Prostate gland (tissue), 2 donors: ENCODE measurements around the gene PCSK6. TPM values are rescaled to one million over a fixed set of nuclear protein-coding genes. Genes with fewer than 3 reads are reported as not detected.

Experiments
- DNase-seq: peaks from one replicate; pipeline ENCODE4 v3.0.0-alpha.2; 2019; ENCODE audit warnings: low spot score
- H3K27ac ChIP-seq, 2 donors: fragments of 200-600 bp; sonication (generic); 2 replicates each; pipeline ENCODE4 v1.5.1; 2017 to 2019
- H3K27me3 ChIP-seq: fragments of 200-600 bp; sonication (generic); replicated peaks from 2 replicates; pipeline ENCODE4 v1.5.1; 2019; ENCODE audit not compliant: insufficient read depth
- H3K36me3 ChIP-seq, 2 donors: fragments of 200-600 bp; sonication (generic); 1 replicate in 1 of 2; 2 replicates in 1 of 2; pipeline versions ENCODE4 v1.5.1 to v1.8.1; 2017 to 2019
- H3K4me1 ChIP-seq: fragments of 200-600 bp; sonication (generic); replicated peaks from 2 replicates; pipeline ENCODE4 v1.5.1; 2019
- H3K4me3 ChIP-seq, 2 donors: fragments of 200-600 bp; sonication (generic); 2 replicates each; pipeline ENCODE4 v1.5.1; 2017 to 2019
- H3K9me3 ChIP-seq: fragments of 200-600 bp; sonication (generic); 2 replicates; pipeline ENCODE4 v1.5.1; 2017
- POLR2A ChIP-seq: fragments of 450-650 bp; IDR thresholded peaks from one replicate; pipeline ENCODE4 v1.6.1; 2016; ENCODE audit warnings: antibody characterized with exemption, mild to moderate bottlenecking
- POLR2AphosphoS5 ChIP-seq: sonication (generic); formaldehyde crosslinking; IDR thresholded peaks from one replicate; pipeline ENCODE4 v1.6.1; 2017; ENCODE audit warnings: antibody characterized with exemption
- WGBS: methylation state at CpG from one replicate; pipeline ENCODE4 v1.1.5; 2018; 5-methylcytosine and 5-hydroxymethylcytosine counted together
- intact Hi-C: fragments of 100-400 bp; cut with DNase I; formaldehyde crosslinking; loops from one replicate; pipeline ENCODE4 v1.14.2; 2022
- total RNA-seq, 2 donors: library from RNA; depleted of rRNA; stranded (reverse); fragments of >200 nt; gene quantifications; one replicate each; pipeline ENCODE4 v1.1.0, GENCODE V29; 2016
- TF ChIP-seq, protein P1 (sequence below), 4 experiments: fragments of 200-600 bp in 2 of 4; fragments of 450-650 bp in 2 of 4; sonication (generic) in 2 of 4; IDR thresholded peaks; 1 replicate in 3 of 4; 2 replicates in 1 of 4; pipeline ENCODE4 v1.5.1; 2016 to 2019; ENCODE audit warnings: antibody characterized with exemption in 4 of 4, mild to moderate bottlenecking in 2 of 4, moderate library complexity in 2 of 4

PCSK6 gene
- total RNA-seq, 2 donors from 2014 or later: 4.4 to 84.1 TPM

- H3K27ac ChIP-seq: no peak overlapping the region
- no peak overlapping the region for H3K4me3 ChIP-seq
- intact Hi-C loops: no loop called here
- H3K27me3 ChIP-seq: peaks cover 1% of the 10 kb centered on the region
- no peak for DNase-seq
- TF ChIP-seq POLR2A (no peak), POLR2AphosphoS5 (no peak)
- TF ChIP-seq, protein P1, sequence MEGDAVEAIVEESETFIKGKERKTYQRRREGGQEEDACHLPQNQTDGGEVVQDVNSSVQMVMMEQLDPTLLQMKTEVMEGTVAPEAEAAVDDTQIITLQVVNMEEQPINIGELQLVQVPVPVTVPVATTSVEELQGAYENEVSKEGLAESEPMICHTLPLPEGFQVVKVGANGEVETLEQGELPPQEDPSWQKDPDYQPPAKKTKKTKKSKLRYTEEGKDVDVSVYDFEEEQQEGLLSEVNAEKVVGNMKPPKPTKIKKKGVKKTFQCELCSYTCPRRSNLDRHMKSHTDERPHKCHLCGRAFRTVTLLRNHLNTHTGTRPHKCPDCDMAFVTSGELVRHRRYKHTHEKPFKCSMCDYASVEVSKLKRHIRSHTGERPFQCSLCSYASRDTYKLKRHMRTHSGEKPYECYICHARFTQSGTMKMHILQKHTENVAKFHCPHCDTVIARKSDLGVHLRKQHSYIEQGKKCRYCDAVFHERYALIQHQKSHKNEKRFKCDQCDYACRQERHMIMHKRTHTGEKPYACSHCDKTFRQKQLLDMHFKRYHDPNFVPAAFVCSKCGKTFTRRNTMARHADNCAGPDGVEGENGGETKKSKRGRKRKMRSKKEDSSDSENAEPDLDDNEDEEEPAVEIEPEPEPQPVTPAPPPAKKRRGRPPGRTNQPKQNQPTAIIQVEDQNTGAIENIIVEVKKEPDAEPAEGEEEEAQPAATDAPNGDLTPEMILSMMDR (IDR thresholded peaks at IDR 0.05): no peak
- H3K9me3 ChIP-seq: no peaks in the 10 kb centered on the region
- H3K36me3 ChIP-seq: no peaks in the 10 kb centered on the region
- 70% methylated on average over 6 of the region's 6 CpGs for WGBS
- H3K4me1 ChIP-seq: no peaks in the 10 kb centered on the region
Observed at GRCh38 chr15:101483462-101483861, 6.0 kb downstream of the PCSK6 start.

GRCh38 chr15:101482526-101483371 lies 6.8 kb downstream of the PCSK6 start:
- Histone ChIP-seq H3K9me3 (no peaks in the 10 kb centered on the region), H3K27me3 (no peaks in the 10 kb centered on the region), H3K27ac (no peak overlapping the region), H3K4me3 (no peak overlapping the region), H3K36me3 (no peaks in the 10 kb centered on the region), H3K4me1 (no peaks in the 10 kb centered on the region)
- no peak for DNase-seq
- WGBS: 60% methylated on average over 21 of the region's 21 CpGs
- intact Hi-C loops: no loop called here
- TF ChIP-seq, protein P1 (IDR thresholded peaks at IDR 0.05): no peak
- TF ChIP-seq POLR2A: no peak
- no peak for TF ChIP-seq POLR2AphosphoS5

- Histone ChIP-seq H3K27me3 (no peaks in the 10 kb centered on the region), H3K4me1 (no peaks in the 10 kb centered on the region), H3K36me3 (no peaks in the 10 kb centered on the region), H3K27ac (no peak overlapping the region), H3K4me3 (no peak overlapping the region), H3K9me3 (no peaks in the 10 kb centered on the region)
- DNase-seq: no peak
- intact Hi-C loops: no loop called here
- WGBS: 93% methylated on average over 17 of the region's 17 CpGs
- TF ChIP-seq POLR2A: no peak
- TF ChIP-seq, protein P1 (IDR thresholded peaks at IDR 0.05): no peak
- TF ChIP-seq POLR2AphosphoS5: no peak
Observed at GRCh38 chr15:101481917-101482525, 7.5 kb downstream of the PCSK6 start.

DNA sequence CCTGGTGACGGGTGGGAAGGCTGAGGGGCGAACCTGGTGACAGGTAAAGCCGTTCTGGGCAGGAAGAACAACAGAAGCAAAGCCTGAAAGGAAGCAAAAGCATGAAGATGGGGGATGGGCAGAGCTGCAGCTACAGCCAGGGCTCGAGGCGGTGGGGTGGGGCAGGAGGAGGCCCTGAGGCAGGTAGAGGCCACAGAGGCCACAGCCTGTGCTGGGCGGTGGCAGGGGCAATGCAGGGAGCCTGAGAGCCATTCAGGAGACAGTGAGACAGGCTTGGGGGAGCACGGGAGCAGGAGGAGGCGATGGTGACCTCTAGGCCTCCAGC lies 8.2 kb downstream of the PCSK6 start:
- Histone ChIP-seq H3K27ac (no peak overlapping the region), H3K36me3 (no peaks in the 10 kb centered on the region), H3K4me1 (no peaks in the 10 kb centered on the region), H3K9me3 (no peaks in the 10 kb centered on the region), H3K4me3 (no peak overlapping the region), H3K27me3 (no peaks in the 10 kb centered on the region)
- whole genome bisulfite sequencing: 90% methylated on average over 8 of the region's 8 CpGs
- TF ChIP-seq POLR2AphosphoS5: no peak
- TF ChIP-seq POLR2A: no peak
- TF ChIP-seq, protein P1 (IDR thresholded peaks at IDR 0.05): no peak
- intact Hi-C loops: no loop called here
- no peak for DNase-seq
